Measurements from ENCODE around the gene AGBL5.

AGBL5 gene

DNA sequence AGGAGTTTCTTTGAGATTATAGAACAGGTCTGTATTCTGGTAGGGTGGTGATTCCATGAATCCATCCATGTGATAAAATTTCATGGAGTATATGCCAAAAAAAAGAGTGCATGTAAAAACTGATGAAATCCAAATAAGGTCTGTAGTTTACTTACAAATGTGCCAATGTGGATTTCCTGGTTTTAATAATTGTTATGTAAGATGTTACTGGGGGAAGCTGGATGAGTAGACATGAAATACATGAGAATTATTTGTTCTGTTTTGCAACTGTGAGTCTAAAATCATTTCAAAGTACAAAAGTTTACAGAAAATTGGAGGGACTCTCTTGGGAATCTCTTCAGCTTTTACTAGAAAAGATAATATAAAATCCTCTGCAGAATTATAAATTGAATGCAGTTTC lies 42.4 kb upstream of the AGBL5 start:
- Histone ChIP-seq H3K9ac (ENCODE audit: low read length) (no peak overlapping the region), H3K4me1 (ENCODE audit: low read length) (no peaks in the 10 kb centered on the region), H4K20me1 (ENCODE audit: insufficient read depth, low read length) (no peaks in the 10 kb centered on the region), H3K9me3 (replicated peaks; ENCODE audit: insufficient read depth, low read length) (no peaks in the 10 kb centered on the region), H3K79me2 (ENCODE audit: low read length) (no peaks in the 10 kb centered on the region), H3K27me3 (replicated peaks; ENCODE audit: insufficient read depth, low read length) (no peaks in the 10 kb centered on the region), H3K9me2 (replicated peaks; ENCODE audit: insufficient read depth, low read length) (no peaks in the 10 kb centered on the region), H2AFZ (ENCODE audit: low read length) (no peak overlapping the region), H3K36me3 (replicated peaks; ENCODE audit: insufficient read depth, low read length) (no peaks in the 10 kb centered on the region), H3K4me2 (ENCODE audit: low read depth, low read length) (no peak overlapping the region), H3K27ac (ENCODE audit: low read length) (no peak overlapping the region), H3F3A (ENCODE audit: insufficient read depth, low read length) (no peaks in the 10 kb centered on the region), H3K4me3 (ENCODE audit: low read length) (no peak overlapping the region)
- no peak for TF ChIP-seq EZH2 (optimal IDR thresholded peaks at IDR 0.05; ENCODE audit: low read depth, low read length)
- no peak for TF ChIP-seq EZH2phosphoT487 (IDR thresholded peaks at IDR 0.05; ENCODE audit: low read length)
- no peak for TF ChIP-seq CTCF (IDR thresholded peaks at IDR 0.05; ENCODE audit: low read length)
- DNase-seq = no peak

- Histone ChIP-seq H3K9me2 (replicated peaks; ENCODE audit: insufficient read depth, low read length) (no peaks in the 10 kb centered on the region), H3F3A (ENCODE audit: insufficient read depth, low read length) (no peaks in the 10 kb centered on the region), H3K4me2 (ENCODE audit: low read depth, low read length) (no peak overlapping the region), H3K36me3 (replicated peaks; ENCODE audit: insufficient read depth, low read length) (no peaks in the 10 kb centered on the region), H3K9ac (ENCODE audit: low read length) (no peak overlapping the region), H3K27ac (ENCODE audit: low read length) (no peak overlapping the region), H2AFZ (ENCODE audit: low read length) (no peak overlapping the region), H4K20me1 (ENCODE audit: insufficient read depth, low read length) (no peaks in the 10 kb centered on the region), H3K27me3 (replicated peaks; ENCODE audit: insufficient read depth, low read length) (no peaks in the 10 kb centered on the region), H3K4me3 (ENCODE audit: low read length) (no peak overlapping the region), H3K9me3 (replicated peaks; ENCODE audit: insufficient read depth, low read length) (no peaks in the 10 kb centered on the region), H3K79me2 (ENCODE audit: low read length) (no peaks in the 10 kb centered on the region), H3K4me1 (ENCODE audit: low read length) (no peaks in the 10 kb centered on the region)
- no peak for DNase-seq
- TF ChIP-seq EZH2phosphoT487 (IDR thresholded peaks at IDR 0.05; ENCODE audit: low read length) = no peak
These were observed 41.8 kb upstream of the AGBL5 start for GRCh38 chr2:27009716-27010115.

DNA sequence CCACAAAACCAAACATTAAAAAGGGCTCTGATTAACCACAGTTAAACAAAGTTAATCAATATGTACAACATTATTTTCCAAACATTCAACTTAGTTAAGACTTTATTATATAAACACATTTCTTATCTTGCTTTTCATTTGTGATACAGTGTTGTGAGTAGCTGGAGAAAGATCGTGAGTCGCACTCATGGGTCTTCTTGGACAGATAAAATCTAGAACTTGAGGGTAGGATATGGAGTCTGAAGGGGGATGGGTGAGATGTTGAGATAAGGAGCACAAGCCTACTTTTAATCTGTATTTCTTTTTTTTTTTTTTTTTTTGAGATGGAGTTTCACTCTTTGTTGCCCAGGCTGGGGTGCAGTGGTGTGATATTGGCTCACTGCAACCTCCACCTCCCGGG lies 41.3 kb upstream of the AGBL5 start:
- TF ChIP-seq EZH2 (optimal IDR thresholded peaks at IDR 0.05; ENCODE audit: low read depth, low read length) (no peak), EZH2phosphoT487 (IDR thresholded peaks at IDR 0.05; ENCODE audit: low read length) (no peak), CTCF (IDR thresholded peaks at IDR 0.05; ENCODE audit: low read length) (no peak)
- Histone ChIP-seq H3K9me2 (replicated peaks; ENCODE audit: insufficient read depth, low read length) (no peaks in the 10 kb centered on the region), H3K4me3 (ENCODE audit: low read length) (no peak overlapping the region), H4K20me1 (ENCODE audit: insufficient read depth, low read length) (no peaks in the 10 kb centered on the region), H3K4me1 (ENCODE audit: low read length) (no peaks in the 10 kb centered on the region), H3F3A (ENCODE audit: insufficient read depth, low read length) (no peaks in the 10 kb centered on the region), H3K27ac (ENCODE audit: low read length) (no peak overlapping the region), H3K9ac (ENCODE audit: low read length) (no peak overlapping the region), H3K4me2 (ENCODE audit: low read depth, low read length) (no peak overlapping the region), H2AFZ (ENCODE audit: low read length) (no peak overlapping the region), H3K27me3 (replicated peaks; ENCODE audit: insufficient read depth, low read length) (no peaks in the 10 kb centered on the region), H3K36me3 (replicated peaks; ENCODE audit: insufficient read depth, low read length) (no peaks in the 10 kb centered on the region), H3K79me2 (ENCODE audit: low read length) (no peaks in the 10 kb centered on the region), H3K9me3 (replicated peaks; ENCODE audit: insufficient read depth, low read length) (no peaks in the 10 kb centered on the region)
- no peak for DNase-seq

DNA sequence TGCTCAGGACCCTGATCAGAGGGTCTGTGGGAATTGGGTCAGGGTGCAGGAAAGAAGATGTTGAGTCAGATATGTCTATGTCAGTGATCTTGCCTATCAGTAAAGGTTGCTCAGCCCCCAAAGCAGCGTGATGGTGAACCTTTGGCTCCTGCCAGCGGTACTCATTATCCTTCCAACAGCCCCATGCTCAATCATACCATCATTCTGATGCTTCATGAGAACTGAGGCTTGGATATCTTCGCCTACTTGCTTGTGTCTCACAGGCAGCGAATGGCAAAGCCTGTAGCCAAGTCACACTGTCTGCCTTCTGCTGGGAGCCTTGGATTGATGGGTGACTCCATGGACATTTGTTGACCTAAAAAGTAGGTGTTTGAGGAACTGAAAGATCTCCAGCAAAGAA lies 37.7 kb upstream of the AGBL5 start:
- H3F3A ChIP-seq (ENCODE audit: insufficient read depth, low read length) = no peaks in the 10 kb centered on the region

More for the DNA sequence above, 37.7 kb upstream of the AGBL5 start:
- Histone ChIP-seq H3K9me2 (replicated peaks; ENCODE audit: insufficient read depth, low read length) (no peaks in the 10 kb centered on the region), H3K27me3 (replicated peaks; ENCODE audit: insufficient read depth, low read length) (no peaks in the 10 kb centered on the region), H3K4me1 (ENCODE audit: low read length) (peaks cover 5% of the 10 kb centered on the region; the same call in 1 of the 2 replicates), H3K4me3 (ENCODE audit: low read length) (no peak overlapping the region), H3K9me3 (replicated peaks; ENCODE audit: insufficient read depth, low read length) (no peaks in the 10 kb centered on the region), H3K9ac (ENCODE audit: low read length) (no peak overlapping the region), H3K4me2 (ENCODE audit: low read depth, low read length) (no peak overlapping the region), H2AFZ (ENCODE audit: low read length) (no peak overlapping the region), H3K79me2 (ENCODE audit: low read length) (no peaks in the 10 kb centered on the region), H4K20me1 (ENCODE audit: insufficient read depth, low read length) (no peaks in the 10 kb centered on the region), H3K27ac (ENCODE audit: low read length) (no peak overlapping the region), H3K36me3 (replicated peaks; ENCODE audit: insufficient read depth, low read length) (no peaks in the 10 kb centered on the region)
- TF ChIP-seq EZH2phosphoT487 (IDR thresholded peaks at IDR 0.05; ENCODE audit: low read length) = no peak
- no peak for TF ChIP-seq CTCF (IDR thresholded peaks at IDR 0.05; ENCODE audit: low read length)
- TF ChIP-seq EZH2 (optimal IDR thresholded peaks at IDR 0.05; ENCODE audit: low read depth, low read length) = no peak
- no peak for DNase-seq

Measured in MM.1S (cell line).